ENCODE measurements around the gene CENPS. TPM values are rescaled to one million over a fixed set of nuclear protein-coding genes. Genes with fewer than 3 reads are reported as not detected.

Gene CENPS
- total and polyA plus RNA-seq, 2 of the 13 experiments (the other 11 are each of a cell fraction or from before 2014, with no cell fraction given), result 3.3 to 22.0 TPM

DNA sequence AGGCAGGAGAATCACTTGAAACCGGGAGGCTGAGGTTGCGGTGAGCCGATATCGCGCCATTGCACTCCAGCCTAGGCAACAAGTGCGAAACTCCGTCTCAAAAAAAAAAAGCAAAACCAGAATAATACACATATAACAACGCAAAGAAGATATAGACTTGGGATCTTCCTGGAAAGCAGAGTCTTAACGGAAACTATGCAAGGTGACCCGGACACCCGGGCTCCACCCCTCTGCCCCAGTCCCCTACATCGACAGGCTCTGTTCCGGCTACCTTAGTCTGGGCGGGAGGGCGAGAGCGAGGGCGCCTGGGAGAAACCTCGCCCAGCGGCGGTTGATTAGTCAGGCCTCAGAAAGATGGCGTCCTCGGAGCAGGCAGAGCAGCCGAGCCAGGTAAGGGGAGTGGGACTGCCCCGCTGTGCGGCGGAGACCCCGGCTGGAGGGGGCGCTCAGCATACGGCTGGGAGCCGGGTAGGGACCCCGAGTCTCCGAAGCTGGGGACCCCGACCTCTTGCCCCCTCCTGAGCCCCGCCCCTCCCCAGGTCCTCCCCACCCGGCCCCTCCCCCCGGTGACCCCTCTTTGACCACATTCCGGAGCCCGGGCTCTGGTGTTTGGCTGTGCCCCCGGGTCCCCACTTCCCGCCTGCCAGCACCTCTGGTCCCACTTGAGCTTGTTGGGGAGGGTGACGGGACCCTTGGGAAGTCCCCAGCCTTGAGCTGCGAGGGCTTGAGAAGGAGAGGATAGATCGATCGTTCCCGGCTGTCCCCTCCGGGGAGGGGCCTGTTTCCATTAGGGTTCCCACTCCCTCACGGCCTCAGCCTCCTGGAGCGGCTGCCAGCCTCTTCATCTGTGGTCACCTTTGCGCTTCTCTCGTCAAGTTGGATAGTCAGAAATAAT is 44.6 kb downstream of the CENPS start, which contains the start of gene PEX14 (continued):
- TF ChIP-seq, protein P1, sequence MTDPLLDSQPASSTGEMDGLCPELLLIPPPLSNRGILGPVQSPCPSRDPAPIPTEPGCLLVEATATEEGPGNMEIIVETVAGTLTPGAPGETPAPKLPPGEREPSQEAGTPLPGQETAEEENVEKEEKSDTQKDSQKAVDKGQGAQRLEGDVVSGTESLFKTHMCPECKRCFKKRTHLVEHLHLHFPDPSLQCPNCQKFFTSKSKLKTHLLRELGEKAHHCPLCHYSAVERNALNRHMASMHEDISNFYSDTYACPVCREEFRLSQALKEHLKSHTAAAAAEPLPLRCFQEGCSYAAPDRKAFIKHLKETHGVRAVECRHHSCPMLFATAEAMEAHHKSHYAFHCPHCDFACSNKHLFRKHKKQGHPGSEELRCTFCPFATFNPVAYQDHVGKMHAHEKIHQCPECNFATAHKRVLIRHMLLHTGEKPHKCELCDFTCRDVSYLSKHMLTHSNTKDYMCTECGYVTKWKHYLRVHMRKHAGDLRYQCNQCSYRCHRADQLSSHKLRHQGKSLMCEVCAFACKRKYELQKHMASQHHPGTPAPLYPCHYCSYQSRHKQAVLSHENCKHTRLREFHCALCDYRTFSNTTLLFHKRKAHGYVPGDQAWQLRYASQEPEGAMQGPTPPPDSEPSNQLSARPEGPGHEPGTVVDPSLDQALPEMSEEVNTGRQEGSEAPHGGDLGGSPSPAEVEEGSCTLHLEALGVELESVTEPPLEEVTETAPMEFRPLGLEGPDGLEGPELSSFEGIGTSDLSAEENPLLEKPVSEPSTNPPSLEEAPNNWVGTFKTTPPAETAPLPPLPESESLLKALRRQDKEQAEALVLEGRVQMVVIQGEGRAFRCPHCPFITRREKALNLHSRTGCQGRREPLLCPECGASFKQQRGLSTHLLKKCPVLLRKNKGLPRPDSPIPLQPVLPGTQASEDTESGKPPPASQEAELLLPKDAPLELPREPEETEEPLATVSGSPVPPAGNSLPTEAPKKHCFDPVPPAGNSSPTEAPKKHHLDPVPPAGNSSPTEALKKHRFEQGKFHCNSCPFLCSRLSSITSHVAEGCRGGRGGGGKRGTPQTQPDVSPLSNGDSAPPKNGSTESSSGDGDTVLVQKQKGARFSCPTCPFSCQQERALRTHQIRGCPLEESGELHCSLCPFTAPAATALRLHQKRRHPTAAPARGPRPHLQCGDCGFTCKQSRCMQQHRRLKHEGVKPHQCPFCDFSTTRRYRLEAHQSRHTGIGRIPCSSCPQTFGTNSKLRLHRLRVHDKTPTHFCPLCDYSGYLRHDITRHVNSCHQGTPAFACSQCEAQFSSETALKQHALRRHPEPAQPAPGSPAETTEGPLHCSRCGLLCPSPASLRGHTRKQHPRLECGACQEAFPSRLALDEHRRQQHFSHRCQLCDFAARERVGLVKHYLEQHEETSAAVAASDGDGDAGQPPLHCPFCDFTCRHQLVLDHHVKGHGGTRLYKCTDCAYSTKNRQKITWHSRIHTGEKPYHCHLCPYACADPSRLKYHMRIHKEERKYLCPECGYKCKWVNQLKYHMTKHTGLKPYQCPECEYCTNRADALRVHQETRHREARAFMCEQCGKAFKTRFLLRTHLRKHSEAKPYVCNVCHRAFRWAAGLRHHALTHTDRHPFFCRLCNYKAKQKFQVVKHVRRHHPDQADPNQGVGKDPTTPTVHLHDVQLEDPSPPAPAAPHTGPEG (CRISPR knock-in tag; IDR thresholded peaks at IDR 0.05), result peak; percentile 68; the same call in 1 of the 2 replicates
- TF ChIP-seq POGZ (CRISPR knock-in tag; IDR thresholded peaks at IDR 0.05), result 0 out of 2 replicates have a peak, but pooled peaks have one; percentile 38
- 0 out of 2 replicates have a peak, but pooled peaks have one; percentile 11 for TF ChIP-seq ZNF639 (CRISPR knock-in tag; conservative IDR thresholded peaks at IDR 0.05)
- TF ChIP-seq CEBPB (IDR thresholded peaks at IDR 0.05; ENCODE audit: borderline replicate concordance, low read depth, low read length), result no peak
- TF ChIP-seq, protein P2, sequence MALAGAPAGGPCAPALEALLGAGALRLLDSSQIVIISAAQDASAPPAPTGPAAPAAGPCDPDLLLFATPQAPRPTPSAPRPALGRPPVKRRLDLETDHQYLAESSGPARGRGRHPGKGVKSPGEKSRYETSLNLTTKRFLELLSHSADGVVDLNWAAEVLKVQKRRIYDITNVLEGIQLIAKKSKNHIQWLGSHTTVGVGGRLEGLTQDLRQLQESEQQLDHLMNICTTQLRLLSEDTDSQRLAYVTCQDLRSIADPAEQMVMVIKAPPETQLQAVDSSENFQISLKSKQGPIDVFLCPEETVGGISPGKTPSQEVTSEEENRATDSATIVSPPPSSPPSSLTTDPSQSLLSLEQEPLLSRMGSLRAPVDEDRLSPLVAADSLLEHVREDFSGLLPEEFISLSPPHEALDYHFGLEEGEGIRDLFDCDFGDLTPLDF (CRISPR knock-in tag; IDR thresholded peaks at IDR 0.05), result peak; percentile 65
- no peak for TF ChIP-seq MAFG (CRISPR knock-in tag; IDR thresholded peaks at IDR 0.05)
- no peak for TF ChIP-seq ZNF33A (CRISPR knock-in tag; IDR thresholded peaks at IDR 0.05; ENCODE audit: borderline replicate concordance)
- no peak for TF ChIP-seq ETV6 (CRISPR knock-in tag; conservative IDR thresholded peaks at IDR 0.05)
- no peak for TF ChIP-seq CHCHD3 (CRISPR knock-in tag; IDR thresholded peaks at IDR 0.05)
- TF ChIP-seq CCDC6 (CRISPR knock-in tag; IDR thresholded peaks at IDR 0.05), result no peak
- TF ChIP-seq ZNF20 (CRISPR knock-in tag; IDR thresholded peaks at IDR 0.05), result no peak
- no peak for TF ChIP-seq TCF7L2 (IDR thresholded peaks at IDR 0.05; ENCODE audit: low read depth, low read length)
- TF ChIP-seq SP140L (CRISPR knock-in tag; IDR thresholded peaks at IDR 0.05; ENCODE audit: borderline replicate concordance), result no peak
- TF ChIP-seq KLF11 (CRISPR knock-in tag; IDR thresholded peaks at IDR 0.05), result no peak
- TF ChIP-seq RFXANK (CRISPR knock-in tag; IDR thresholded peaks at IDR 0.05), result 0 out of 2 replicates have a peak, but pooled peaks have one; percentile 31
- TF ChIP-seq DRAP1 (CRISPR knock-in tag; IDR thresholded peaks at IDR 0.05), result peak; percentile 55
- no peak for TF ChIP-seq MEF2D (CRISPR knock-in tag; IDR thresholded peaks at IDR 0.05)
- no peak for TF ChIP-seq RBM22 (optimal IDR thresholded peaks at IDR 0.05; ENCODE audit: low read length)
- TF ChIP-seq, protein P3, sequence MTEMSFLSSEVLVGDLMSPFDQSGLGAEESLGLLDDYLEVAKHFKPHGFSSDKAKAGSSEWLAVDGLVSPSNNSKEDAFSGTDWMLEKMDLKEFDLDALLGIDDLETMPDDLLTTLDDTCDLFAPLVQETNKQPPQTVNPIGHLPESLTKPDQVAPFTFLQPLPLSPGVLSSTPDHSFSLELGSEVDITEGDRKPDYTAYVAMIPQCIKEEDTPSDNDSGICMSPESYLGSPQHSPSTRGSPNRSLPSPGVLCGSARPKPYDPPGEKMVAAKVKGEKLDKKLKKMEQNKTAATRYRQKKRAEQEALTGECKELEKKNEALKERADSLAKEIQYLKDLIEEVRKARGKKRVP (CRISPR knock-in tag; IDR thresholded peaks at IDR 0.05), result no peak
- no peak for TF ChIP-seq SMARCC2 (IDR thresholded peaks at IDR 0.05)
